SK-N-SH treated with all-trans-retinoic acid at 6 μM for 48 hours (cell line): Measurements from ENCODE around the gene DLX6.

ENCODE experiments used
- ATAC-seq: fragments of 200-7000 bp; cut with Tn5 transposase; 3 replicates; pipeline ENCODE4 v1.9.1; 2020; ENCODE audit warnings: mild to moderate bottlenecking, moderate library complexity
- CSRNP3 ChIP-seq: fragments of 250-450 bp; sonication (Bioruptor Pico); IDR thresholded peaks from 2 replicates; pipeline ENCODE4 v1.5.1; 2021; ENCODE audit warnings: mild to moderate bottlenecking, moderate library complexity
- ISL1 ChIP-seq: fragments of 250-450 bp; sonication (Bioruptor Pico); IDR thresholded peaks from 2 replicates; pipeline ENCODE4 v2.1.2; 2022; ENCODE audit warnings: mild to moderate bottlenecking, moderate library complexity
- PATZ1 ChIP-seq: fragments of 250-450 bp; sonication (Bioruptor Pico); IDR thresholded peaks from 2 replicates; pipeline ENCODE4 v1.8.0; 2020; ENCODE audit warnings: mild to moderate bottlenecking, moderate library complexity, borderline replicate concordance
- PPARA ChIP-seq: fragments of 250-450 bp; sonication (Bioruptor Pico); IDR thresholded peaks from 2 replicates; pipeline ENCODE4 v1.5.0; 2020; ENCODE audit warnings: mild to moderate bottlenecking, borderline replicate concordance
- RARB ChIP-seq: fragments of 250-450 bp; sonication (Bioruptor Pico); IDR thresholded peaks from 2 replicates; pipeline ENCODE4 v1.8.0; 2021; ENCODE audit warnings: mild to moderate bottlenecking, moderate library complexity
- SNAI2 ChIP-seq: fragments of 250-450 bp; sonication (Bioruptor Pico); IDR thresholded peaks from 2 replicates; pipeline ENCODE4 v1.5.0; 2020; ENCODE audit warnings: mild to moderate bottlenecking, moderate library complexity
- TCF4 ChIP-seq: fragments of 250-450 bp; sonication (Bioruptor Pico); IDR thresholded peaks from 2 replicates; pipeline ENCODE4 v1.8.0; 2021; ENCODE audit warnings: mild to moderate bottlenecking, moderate library complexity, borderline replicate concordance
- TOX ChIP-seq: fragments of 250-450 bp; sonication (Bioruptor Pico); IDR thresholded peaks from 2 replicates; pipeline ENCODE4 v1.8.0; 2021; ENCODE audit warnings: mild to moderate bottlenecking, moderate library complexity, borderline replicate concordance
- TSHZ2 ChIP-seq: fragments of 250-450 bp; sonication (Bioruptor Pico); IDR thresholded peaks from 2 replicates; pipeline ENCODE4 v1.5.0; 2020; ENCODE audit warnings: mild to moderate bottlenecking, moderate library complexity
- ZFP3 ChIP-seq: fragments of 250-450 bp; sonication (Bioruptor Pico); IDR thresholded peaks from 2 replicates; pipeline ENCODE4 v1.5.0; 2020; ENCODE audit warnings: mild to moderate bottlenecking, moderate library complexity
- ZNF565 ChIP-seq: fragments of 450-650 bp; formaldehyde crosslinking; conservative IDR thresholded peaks from 2 replicates; pipeline ENCODE4 v1.5.0; 2020; ENCODE audit warnings: low read depth, mild to moderate bottlenecking, moderate library complexity
- ZNF70 ChIP-seq: fragments of 450-650 bp; formaldehyde crosslinking; IDR thresholded peaks from 2 replicates; pipeline ENCODE4 v1.5.0; 2020; ENCODE audit warnings: mild to moderate bottlenecking, moderate library complexity

The DLX6 gene

GRCh38 chr7:96995406-96996110 lies 9.8 kb upstream of the DLX6 start:
- peak; percentile 93 for TF ChIP-seq ZNF70 (CRISPR knock-in tag)
- no peak for TF ChIP-seq RARB (CRISPR knock-in tag)

GRCh38 chr7:96996111-96996957 lies 9.0 kb upstream of the DLX6 start:
- no peak for ATAC-seq
- TF ChIP-seq TOX (CRISPR knock-in tag) (no peak), TCF4 (CRISPR knock-in tag) (no peak)

More at GRCh38 chr7:96995406-96996110, 9.8 kb upstream of the DLX6 start:
- ATAC-seq = no peak

GRCh38 chr7:96996958-96997511 lies 8.3 kb upstream of the DLX6 start:
- TF ChIP-seq SNAI2 (no peak), PATZ1 (CRISPR knock-in tag) (no peak)
- no peak for ATAC-seq

GRCh38 chr7:96997512-96998032 lies 7.8 kb upstream of the DLX6 start:
- no peak for ATAC-seq
- TF ChIP-seq PPARA (CRISPR knock-in tag) (no peak), ISL1 (CRISPR knock-in tag) (no peak), PATZ1 (CRISPR knock-in tag) (no peak), CSRNP3 (CRISPR knock-in tag) (no peak), ZFP3 (no peak), TSHZ2 (CRISPR knock-in tag) (no peak), RARB (CRISPR knock-in tag) (no peak), SNAI2 (no peak)

- no peak for ATAC-seq
- TF ChIP-seq PATZ1 (CRISPR knock-in tag) (no peak), ZNF565 (CRISPR knock-in tag) (no peak), TOX (CRISPR knock-in tag) (no peak)
Observed at GRCh38 chr7:96998333-96998732, 7.0 kb upstream of the DLX6 start.
